ENCODE results near the gene INPP4A.

GRCh38 chr2:98399140-98399539 is 45.5 kb upstream of the INPP4A start:
- TF ChIP-seq ISL1 (CRISPR knock-in tag; IDR thresholded peaks at IDR 0.05): no peak
- no peak for TF ChIP-seq TCF4 (CRISPR knock-in tag; IDR thresholded peaks at IDR 0.05; ENCODE audit: borderline replicate concordance)
- TF ChIP-seq RARB (CRISPR knock-in tag; IDR thresholded peaks at IDR 0.05): no peak
- TF ChIP-seq ZNF70 (CRISPR knock-in tag; IDR thresholded peaks at IDR 0.05): no peak
- no peak for TF ChIP-seq PATZ1 (CRISPR knock-in tag; IDR thresholded peaks at IDR 0.05; ENCODE audit: borderline replicate concordance)
- TF ChIP-seq POU6F1 (CRISPR knock-in tag; IDR thresholded peaks at IDR 0.05; ENCODE audit: borderline replicate concordance, low read depth): no peak
- TF ChIP-seq ZNF565 (CRISPR knock-in tag; conservative IDR thresholded peaks at IDR 0.05; ENCODE audit: low read depth): no peak
- TF ChIP-seq ZFP3 (CRISPR knock-in tag; IDR thresholded peaks at IDR 0.05): no peak
- no peak for TF ChIP-seq OSR1 (CRISPR knock-in tag; IDR thresholded peaks at IDR 0.05)
- TF ChIP-seq ZNF8 (CRISPR knock-in tag; IDR thresholded peaks at IDR 0.05): no peak
- TF ChIP-seq GLIS3 (CRISPR knock-in tag; IDR thresholded peaks at IDR 0.05): no peak

Measured in SK-N-SH treated with all-trans-retinoic acid at 6 μM for 48 hours (cell line).